DOHH2 (cell line): ENCODE results near the gene TCERG1L.

Source experiments
- CTCF ChIP-seq: fragments of 200-600 bp; sonication (generic); IDR thresholded peaks from one replicate; pipeline ENCODE4 v1.5.1; 2014; ENCODE audit warnings: antibody characterized with exemption, mild to moderate bottlenecking, low read depth, low read length; ENCODE audit not compliant: poor library complexity, severe bottlenecking
- EZH2phosphoT487 ChIP-seq: fragments of 200-600 bp; sonication (generic); IDR thresholded peaks from 2 replicates; pipeline ENCODE4 v1.6.1; 2017; ENCODE audit warnings: borderline replicate concordance, mild to moderate bottlenecking, antibody characterized with exemption, low read length, moderate library complexity, mixed read lengths

DNA sequence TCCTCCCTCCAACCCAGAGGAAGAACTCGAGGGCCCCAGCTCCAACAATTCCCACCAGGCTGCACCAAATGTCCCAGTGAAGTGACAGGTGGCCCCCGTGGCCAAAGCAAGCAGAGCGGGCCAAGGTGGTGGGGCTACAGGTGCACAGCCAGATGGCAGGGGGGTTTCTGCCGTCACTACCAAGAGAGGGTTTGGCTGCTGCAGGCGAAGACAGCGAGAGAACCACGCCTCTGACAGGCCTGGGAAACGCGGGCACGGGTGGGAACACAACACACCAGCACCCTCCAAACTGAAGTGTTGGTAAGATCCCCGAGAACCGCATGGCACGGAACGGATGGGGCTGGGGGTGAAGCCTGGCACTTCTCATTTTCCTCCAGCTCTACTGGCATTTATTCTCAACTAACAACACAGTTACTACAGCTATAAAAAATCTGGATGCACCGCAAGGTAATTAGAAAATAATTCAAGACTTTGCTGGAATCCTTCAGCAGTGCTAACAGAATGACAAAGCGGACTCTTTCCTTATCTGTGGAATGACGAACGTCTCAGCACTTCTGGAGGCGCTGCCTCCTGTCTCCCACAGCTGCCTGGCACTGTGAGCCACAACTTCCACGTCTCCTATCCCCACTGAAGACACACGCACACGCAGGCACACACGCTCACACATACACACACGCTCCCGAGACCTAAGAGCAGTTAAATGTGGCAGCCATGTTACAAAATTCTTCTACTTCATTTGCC is 167.9 kb downstream of the TCERG1L start:
- TF ChIP-seq CTCF (no peak), EZH2phosphoT487 (no peak)
